T-helper 2 cell treated with Interferon-gamma antibody and Interleukin-4, amounts not matched to agents 5 μg/mL and 100 μg/mL, for 36 hours (primary cell): ENCODE measurements around the gene KRCC1.
"Not testable (repeated sequence)": the region's sequence is repeated elsewhere in the genome, so short reads cannot be mapped to it uniquely, and the experiment has no call there.

Source experiments
- DNase-seq: peaks from one replicate; pipeline ENCODE4 v3.0.0; 2021; ENCODE audit warnings: low spot score
- H3K27ac Mint-ChIP-seq: one replicate; pipeline ENCODE4 v1.8.0; 2021; ENCODE audit warnings: mild to moderate bottlenecking, mixed read lengths
- H3K27me3 Mint-ChIP-seq: one replicate; pipeline ENCODE4 v1.8.0; 2021; ENCODE audit warnings: low read depth, mixed read lengths
- H3K36me3 Mint-ChIP-seq: one replicate; pipeline ENCODE4 v1.8.0; 2021; ENCODE audit warnings: low read depth, mixed read lengths
- H3K4me1 Mint-ChIP-seq: one replicate; pipeline ENCODE4 v1.8.0; 2021; ENCODE audit warnings: low read depth, mixed read lengths
- H3K4me3 Mint-ChIP-seq: one replicate; pipeline ENCODE4 v1.8.0; 2022; ENCODE audit warnings: mild to moderate bottlenecking, moderate library complexity, mixed read lengths
- H3K9me3 Mint-ChIP-seq: one replicate; pipeline ENCODE4 v1.8.0; 2021; ENCODE audit warnings: mixed read lengths

Gene KRCC1

GRCh38 chr2:88042476-88042875, 13.1 kb downstream of the KRCC1 start:
- H3K27ac Mint-ChIP-seq: no peak overlapping the region
- H3K27me3 Mint-ChIP-seq: no peaks in the 10 kb centered on the region
- H3K9me3 Mint-ChIP-seq: no peaks in the 10 kb centered on the region
- H3K36me3 Mint-ChIP-seq: peaks cover 34% of the 10 kb centered on the region
- DNase-seq: no peak
- H3K4me3 Mint-ChIP-seq: no peak overlapping the region
- H3K4me1 Mint-ChIP-seq: peaks cover 16% of the 10 kb centered on the region

GRCh38 chr2:88038263-88039105, 17.1 kb downstream of the KRCC1 start:
- H3K4me3 Mint-ChIP-seq: no peak overlapping the region
- peaks cover 3% of the 10 kb centered on the region for H3K9me3 Mint-ChIP-seq
- no peaks in the 10 kb centered on the region for H3K27me3 Mint-ChIP-seq
- no peak for DNase-seq
- no peak overlapping the region for H3K27ac Mint-ChIP-seq
- H3K36me3 Mint-ChIP-seq: peaks cover 54% of the 10 kb centered on the region
- H3K4me1 Mint-ChIP-seq: peaks cover 11% of the 10 kb centered on the region

DNA sequence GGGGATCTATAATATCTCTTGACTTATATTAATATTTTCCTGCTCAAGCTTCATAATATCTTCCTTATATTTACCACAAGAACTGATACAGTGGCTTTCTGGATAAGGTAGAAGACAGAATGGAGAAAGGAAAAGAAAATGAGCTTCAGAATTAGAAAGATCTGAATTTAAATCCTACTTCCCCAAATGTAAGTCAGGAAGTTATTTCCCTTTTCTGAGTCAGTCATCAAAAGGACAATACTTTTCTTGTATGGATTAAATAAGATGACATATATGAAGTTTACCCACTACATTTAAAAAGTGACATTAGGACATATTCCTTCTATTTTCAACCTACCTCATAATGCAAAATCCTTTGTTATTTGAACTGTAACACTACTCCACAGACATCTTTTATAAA, 19.0 kb downstream of the KRCC1 start:
- Mint-ChIP-seq H3K4me1 (peaks cover 9% of the 10 kb centered on the region), H3K9me3 (peaks cover 3% of the 10 kb centered on the region), H3K36me3 (peaks cover 56% of the 10 kb centered on the region), H3K4me3 (no peak overlapping the region), H3K27me3 (no peaks in the 10 kb centered on the region), H3K27ac (no peak overlapping the region)
- DNase-seq: no peak

DNA sequence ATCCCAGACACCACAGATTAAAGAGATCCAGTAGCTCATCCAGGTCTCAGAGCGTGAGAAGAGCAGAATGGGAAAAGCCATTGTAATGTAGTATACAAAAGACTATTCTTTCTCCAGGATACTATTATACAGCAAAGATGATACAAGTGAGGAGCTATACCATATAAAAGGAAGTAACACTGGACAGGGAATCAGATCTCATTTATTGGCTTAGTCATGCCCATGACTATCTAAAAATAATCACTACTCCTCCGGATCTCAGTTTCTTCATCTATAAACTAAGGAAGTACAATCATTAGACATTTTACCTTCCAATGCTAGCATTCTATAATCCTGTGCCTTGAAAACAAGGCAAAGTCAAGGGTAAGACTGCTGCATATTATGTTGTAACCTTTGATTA, 19.4 kb downstream of the KRCC1 start:
- H3K4me3 Mint-ChIP-seq: no peak overlapping the region
- H3K4me1 Mint-ChIP-seq: peaks cover 9% of the 10 kb centered on the region
- no peak overlapping the region for H3K27ac Mint-ChIP-seq
- H3K9me3 Mint-ChIP-seq: peaks cover 3% of the 10 kb centered on the region
- peaks cover 57% of the 10 kb centered on the region for H3K36me3 Mint-ChIP-seq
- no peaks in the 10 kb centered on the region for H3K27me3 Mint-ChIP-seq
- no peak for DNase-seq

- no peaks in the 10 kb centered on the region for H3K27me3 Mint-ChIP-seq
- H3K36me3 Mint-ChIP-seq: peaks cover 59% of the 10 kb centered on the region
- no peak overlapping the region for H3K27ac Mint-ChIP-seq
- H3K9me3 Mint-ChIP-seq: peaks cover 3% of the 10 kb centered on the region
- no peak for DNase-seq
- peaks cover 7% of the 10 kb centered on the region for H3K4me1 Mint-ChIP-seq
- no peak overlapping the region for H3K4me3 Mint-ChIP-seq
These were observed 23.4 kb downstream of the KRCC1 start for GRCh38 chr2:88032070-88032702.

DNA sequence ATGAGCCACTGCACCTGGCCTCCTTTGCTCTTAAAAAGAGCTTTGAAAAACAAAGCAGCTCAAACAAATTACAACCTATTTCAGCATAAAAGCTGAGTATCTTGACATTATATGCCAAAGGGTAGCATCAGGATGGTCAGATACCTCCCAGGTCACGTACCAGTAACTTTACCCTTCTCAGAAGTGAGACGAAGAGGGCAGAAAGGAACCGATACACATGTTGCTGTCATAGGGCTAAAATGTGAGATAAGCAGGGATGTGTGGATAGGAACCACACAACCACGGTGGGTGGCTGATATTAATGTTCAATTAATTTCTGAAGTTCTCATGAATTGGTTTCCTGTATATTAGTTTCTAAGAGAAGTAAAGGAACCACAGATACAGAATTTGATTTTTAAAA, 26.7 kb downstream of the KRCC1 start:
- Mint-ChIP-seq H3K4me3 (no peak overlapping the region), H3K27ac (no peak overlapping the region), H3K36me3 (peaks cover 46% of the 10 kb centered on the region), H3K4me1 (peaks cover 7% of the 10 kb centered on the region), H3K9me3 (no peaks in the 10 kb centered on the region), H3K27me3 (no peaks in the 10 kb centered on the region)
- no peak for DNase-seq

- DNase-seq: no peak
- H3K9me3 Mint-ChIP-seq: no peaks in the 10 kb centered on the region
- peak overlapping the region; percentile 48 for H3K4me3 Mint-ChIP-seq
- peaks cover 42% of the 10 kb centered on the region for H3K36me3 Mint-ChIP-seq
- peaks cover 7% of the 10 kb centered on the region for H3K4me1 Mint-ChIP-seq
- no peaks in the 10 kb centered on the region for H3K27me3 Mint-ChIP-seq
- peak overlapping the region; percentile 83 for H3K27ac Mint-ChIP-seq
These were observed 27.7 kb downstream of the KRCC1 start for GRCh38 chr2:88027697-88028389.

DNA sequence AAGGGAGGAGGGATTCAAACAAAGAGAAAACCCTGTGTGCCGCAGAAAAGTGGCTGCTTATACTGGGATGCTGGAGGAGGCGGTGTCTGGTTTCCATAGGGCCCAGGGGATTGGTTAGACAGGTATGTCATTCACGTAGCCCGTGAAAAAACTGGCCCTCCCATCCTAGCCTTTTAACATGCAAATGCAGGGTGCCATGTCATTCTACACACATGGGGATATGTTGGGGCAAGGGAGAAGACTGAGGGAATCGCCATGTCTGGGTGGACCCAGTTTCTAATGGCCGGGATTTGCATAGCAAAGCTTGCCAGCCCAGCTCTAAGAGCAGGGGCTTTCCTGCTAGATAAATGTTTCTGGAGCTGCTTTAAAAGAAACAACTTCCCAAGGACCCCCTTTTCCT, 31.1 kb downstream of the KRCC1 start:
- Mint-ChIP-seq H3K9me3 (peaks cover under 1% of the 10 kb centered on the region), H3K27me3 (no peaks in the 10 kb centered on the region), H3K36me3 (peaks cover 29% of the 10 kb centered on the region), H3K4me1 (peaks cover 7% of the 10 kb centered on the region), H3K27ac (no peak overlapping the region), H3K4me3 (no peak overlapping the region)
- DNase-seq: no peak

DNA sequence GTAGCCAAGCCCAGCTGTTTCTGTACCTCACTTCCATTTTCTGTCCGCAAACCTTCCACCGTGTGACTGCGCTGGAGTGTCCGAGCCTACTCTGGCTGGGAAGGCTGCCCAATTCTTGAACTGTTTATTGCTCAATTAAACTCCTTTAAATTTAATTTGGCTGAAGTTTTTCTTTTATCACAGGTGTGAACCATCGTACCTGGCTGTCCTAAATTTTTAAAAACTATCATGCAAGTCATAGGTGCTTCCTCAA, 33.0 kb downstream of the KRCC1 start:
- DNase-seq: no peak
- Mint-ChIP-seq H3K9me3 (peaks cover 7% of the 10 kb centered on the region), H3K36me3 (peaks cover 15% of the 10 kb centered on the region), H3K4me1 (peaks cover 3% of the 10 kb centered on the region), H3K4me3 (no peak overlapping the region), H3K27me3 (no peaks in the 10 kb centered on the region), H3K27ac (no peak overlapping the region)

DNA sequence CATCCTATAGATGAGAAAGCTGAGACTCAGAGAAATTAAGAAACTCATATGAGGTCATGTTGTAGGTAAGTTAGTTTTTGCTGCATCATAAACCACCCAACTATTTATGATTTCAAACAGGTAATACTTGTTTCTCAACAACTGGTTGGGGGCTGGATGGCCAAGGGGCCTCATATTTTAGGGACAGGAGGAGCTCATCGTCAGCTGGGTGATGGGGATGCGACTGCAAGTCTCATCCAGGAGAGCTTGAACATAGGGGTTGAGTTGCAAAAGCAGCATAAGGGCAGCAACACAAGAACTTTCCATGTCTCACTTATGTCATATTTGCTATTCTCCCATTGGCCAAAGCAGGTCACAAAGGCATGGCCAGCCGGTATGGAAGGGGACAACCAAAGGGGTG, 35.6 kb downstream of the KRCC1 start:
- peaks cover 7% of the 10 kb centered on the region for H3K9me3 Mint-ChIP-seq
- peaks cover 18% of the 10 kb centered on the region for H3K4me1 Mint-ChIP-seq
- no peaks in the 10 kb centered on the region for H3K27me3 Mint-ChIP-seq

DNA sequence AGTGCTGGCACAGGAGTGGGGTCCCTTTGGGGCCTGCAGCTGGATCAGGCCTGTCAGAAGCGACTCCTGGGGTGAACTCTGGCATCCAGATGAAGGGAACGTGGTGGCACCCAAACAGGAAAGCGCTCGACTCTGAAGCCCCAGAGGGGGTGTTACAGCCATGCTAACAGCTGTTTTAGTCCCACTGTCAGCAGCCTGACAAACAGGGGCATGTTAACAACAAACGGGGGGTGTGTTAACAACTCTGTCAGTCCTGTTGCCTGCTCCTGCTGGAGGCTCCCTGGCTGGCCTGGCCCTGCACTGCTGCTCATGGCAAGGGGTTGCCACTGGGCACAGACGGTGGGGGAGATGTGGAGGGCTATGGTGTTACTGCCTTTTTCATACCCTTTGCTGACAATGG, 36.7 kb downstream of the KRCC1 start:
- no peak for DNase-seq
- Mint-ChIP-seq H3K4me1 (peaks cover 20% of the 10 kb centered on the region), H3K27ac (no peak overlapping the region), H3K27me3 (no peaks in the 10 kb centered on the region), H3K9me3 (peaks cover 7% of the 10 kb centered on the region), H3K36me3 (peaks cover 2% of the 10 kb centered on the region), H3K4me3 (no peak overlapping the region)

More for the DNA sequence above, 35.6 kb downstream of the KRCC1 start:
- no peak for DNase-seq
- H3K4me3 Mint-ChIP-seq: no peak overlapping the region
- H3K27ac Mint-ChIP-seq: no peak overlapping the region
- H3K36me3 Mint-ChIP-seq: peaks cover 2% of the 10 kb centered on the region

GRCh38 chr2:88018077-88018805, 37.3 kb downstream of the KRCC1 start:
- not testable (repeated sequence) for DNase-seq, H3K9me3 Mint-ChIP-seq, H3K36me3 Mint-ChIP-seq, H3K27me3 Mint-ChIP-seq, H3K27ac Mint-ChIP-seq
- Mint-ChIP-seq H3K4me3 (peak overlapping the region; percentile 98), H3K4me1 (peaks cover 20% of the 10 kb centered on the region)

- peak overlapping the region; percentile 71 for H3K27ac Mint-ChIP-seq
- H3K4me3 Mint-ChIP-seq: peak overlapping the region; percentile 98
- H3K9me3 Mint-ChIP-seq, DNase-seq, H3K36me3 Mint-ChIP-seq, H3K27me3 Mint-ChIP-seq: not testable (repeated sequence)
- peaks cover 20% of the 10 kb centered on the region for H3K4me1 Mint-ChIP-seq
These were observed 37.9 kb downstream of the KRCC1 start for GRCh38 chr2:88017780-88018038.
